ENCODE measurements around the gene REN. TPM values are rescaled to one million over a fixed set of nuclear protein-coding genes. Genes with fewer than 3 reads are reported as not detected.

REN gene
- total and polyA plus RNA-seq, 9 of the 15 experiments (the other 6 are each of a cell fraction or from before 2014, with no cell fraction given), result 1.7 to 9.9 (median 3.1) TPM

DNA sequence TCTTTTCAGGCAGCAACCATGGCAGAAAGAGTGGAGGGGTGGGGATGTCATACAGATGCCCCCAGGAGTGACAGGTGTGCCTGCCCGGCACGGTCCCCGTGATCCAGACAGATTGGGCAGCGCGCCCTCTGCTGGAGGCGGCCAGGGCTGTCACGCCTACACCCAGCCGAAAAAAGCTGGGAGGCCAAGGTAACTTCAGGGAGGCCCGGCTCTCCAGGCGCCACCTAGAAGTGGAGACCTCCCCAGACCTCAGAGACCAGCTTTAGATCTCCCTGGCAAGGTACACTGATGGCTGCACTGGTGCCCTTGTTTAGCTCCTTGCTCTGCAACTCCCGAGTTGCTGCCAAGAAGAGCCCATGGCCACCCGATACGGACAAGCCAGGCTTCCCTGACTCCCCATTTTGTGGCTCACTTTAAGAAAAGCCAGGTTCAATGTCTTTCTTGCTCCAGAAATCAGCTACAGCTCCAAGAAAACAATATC is 41.0 kb upstream of the REN start (continued):
- TF ChIP-seq JUND (IDR thresholded peaks at IDR 0.05; ENCODE audit: borderline replicate concordance, low read depth, low read length) (peak; percentile 25; the same call in 1 of the 2 replicates), JUND (tag; IDR thresholded peaks at IDR 0.05; ENCODE audit: borderline replicate concordance, low read depth, low read length) (no peak; the same call in 2 of the 3 replicates), SMC3 (conservative IDR thresholded peaks at IDR 0.05; ENCODE audit: insufficient read depth, low read depth, low read length) (peak; percentile 84), ZFP1 (CRISPR knock-in tag; IDR thresholded peaks at IDR 0.05) (no peak), ELF1 (tag; IDR thresholded peaks at IDR 0.05) (no peak), BCL6 (CRISPR knock-in tag; IDR thresholded peaks at IDR 0.05) (0 out of 2 replicates have a peak, but pooled peaks have one; percentile 36), MAZ (CRISPR knock-in tag; conservative IDR thresholded peaks at IDR 0.05 in 1 of 2, IDR thresholded peaks at IDR 0.05 in 1 of 2) (peak in 1 of 2 experiments; percentile 43; a peak in 2 of 4 replicates), PRPF4 (IDR thresholded peaks at IDR 0.05; ENCODE audit: insufficient read depth, low read depth, low read length, poor library complexity, severe bottlenecking) (no peak), MEF2D (tag; conservative IDR thresholded peaks at IDR 0.05; ENCODE audit: low read depth) (no peak), NEUROD1 (IDR thresholded peaks at IDR 0.05; ENCODE audit: borderline replicate concordance, low read depth, low read length, partially characterized antibody) (no peak), GATAD2A (IDR thresholded peaks at IDR 0.05) (no peak)
- TF ChIP-seq, protein P1, sequence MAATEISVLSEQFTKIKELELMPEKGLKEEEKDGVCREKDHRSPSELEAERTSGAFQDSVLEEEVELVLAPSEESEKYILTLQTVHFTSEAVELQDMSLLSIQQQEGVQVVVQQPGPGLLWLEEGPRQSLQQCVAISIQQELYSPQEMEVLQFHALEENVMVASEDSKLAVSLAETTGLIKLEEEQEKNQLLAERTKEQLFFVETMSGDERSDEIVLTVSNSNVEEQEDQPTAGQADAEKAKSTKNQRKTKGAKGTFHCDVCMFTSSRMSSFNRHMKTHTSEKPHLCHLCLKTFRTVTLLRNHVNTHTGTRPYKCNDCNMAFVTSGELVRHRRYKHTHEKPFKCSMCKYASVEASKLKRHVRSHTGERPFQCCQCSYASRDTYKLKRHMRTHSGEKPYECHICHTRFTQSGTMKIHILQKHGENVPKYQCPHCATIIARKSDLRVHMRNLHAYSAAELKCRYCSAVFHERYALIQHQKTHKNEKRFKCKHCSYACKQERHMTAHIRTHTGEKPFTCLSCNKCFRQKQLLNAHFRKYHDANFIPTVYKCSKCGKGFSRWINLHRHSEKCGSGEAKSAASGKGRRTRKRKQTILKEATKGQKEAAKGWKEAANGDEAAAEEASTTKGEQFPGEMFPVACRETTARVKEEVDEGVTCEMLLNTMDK (IDR thresholded peaks at IDR 0.05; ENCODE audit: borderline replicate concordance, insufficient read depth, low read depth, low read length, poor library complexity, severe bottlenecking), result peak; percentile 75
- TF ChIP-seq, protein P2, sequence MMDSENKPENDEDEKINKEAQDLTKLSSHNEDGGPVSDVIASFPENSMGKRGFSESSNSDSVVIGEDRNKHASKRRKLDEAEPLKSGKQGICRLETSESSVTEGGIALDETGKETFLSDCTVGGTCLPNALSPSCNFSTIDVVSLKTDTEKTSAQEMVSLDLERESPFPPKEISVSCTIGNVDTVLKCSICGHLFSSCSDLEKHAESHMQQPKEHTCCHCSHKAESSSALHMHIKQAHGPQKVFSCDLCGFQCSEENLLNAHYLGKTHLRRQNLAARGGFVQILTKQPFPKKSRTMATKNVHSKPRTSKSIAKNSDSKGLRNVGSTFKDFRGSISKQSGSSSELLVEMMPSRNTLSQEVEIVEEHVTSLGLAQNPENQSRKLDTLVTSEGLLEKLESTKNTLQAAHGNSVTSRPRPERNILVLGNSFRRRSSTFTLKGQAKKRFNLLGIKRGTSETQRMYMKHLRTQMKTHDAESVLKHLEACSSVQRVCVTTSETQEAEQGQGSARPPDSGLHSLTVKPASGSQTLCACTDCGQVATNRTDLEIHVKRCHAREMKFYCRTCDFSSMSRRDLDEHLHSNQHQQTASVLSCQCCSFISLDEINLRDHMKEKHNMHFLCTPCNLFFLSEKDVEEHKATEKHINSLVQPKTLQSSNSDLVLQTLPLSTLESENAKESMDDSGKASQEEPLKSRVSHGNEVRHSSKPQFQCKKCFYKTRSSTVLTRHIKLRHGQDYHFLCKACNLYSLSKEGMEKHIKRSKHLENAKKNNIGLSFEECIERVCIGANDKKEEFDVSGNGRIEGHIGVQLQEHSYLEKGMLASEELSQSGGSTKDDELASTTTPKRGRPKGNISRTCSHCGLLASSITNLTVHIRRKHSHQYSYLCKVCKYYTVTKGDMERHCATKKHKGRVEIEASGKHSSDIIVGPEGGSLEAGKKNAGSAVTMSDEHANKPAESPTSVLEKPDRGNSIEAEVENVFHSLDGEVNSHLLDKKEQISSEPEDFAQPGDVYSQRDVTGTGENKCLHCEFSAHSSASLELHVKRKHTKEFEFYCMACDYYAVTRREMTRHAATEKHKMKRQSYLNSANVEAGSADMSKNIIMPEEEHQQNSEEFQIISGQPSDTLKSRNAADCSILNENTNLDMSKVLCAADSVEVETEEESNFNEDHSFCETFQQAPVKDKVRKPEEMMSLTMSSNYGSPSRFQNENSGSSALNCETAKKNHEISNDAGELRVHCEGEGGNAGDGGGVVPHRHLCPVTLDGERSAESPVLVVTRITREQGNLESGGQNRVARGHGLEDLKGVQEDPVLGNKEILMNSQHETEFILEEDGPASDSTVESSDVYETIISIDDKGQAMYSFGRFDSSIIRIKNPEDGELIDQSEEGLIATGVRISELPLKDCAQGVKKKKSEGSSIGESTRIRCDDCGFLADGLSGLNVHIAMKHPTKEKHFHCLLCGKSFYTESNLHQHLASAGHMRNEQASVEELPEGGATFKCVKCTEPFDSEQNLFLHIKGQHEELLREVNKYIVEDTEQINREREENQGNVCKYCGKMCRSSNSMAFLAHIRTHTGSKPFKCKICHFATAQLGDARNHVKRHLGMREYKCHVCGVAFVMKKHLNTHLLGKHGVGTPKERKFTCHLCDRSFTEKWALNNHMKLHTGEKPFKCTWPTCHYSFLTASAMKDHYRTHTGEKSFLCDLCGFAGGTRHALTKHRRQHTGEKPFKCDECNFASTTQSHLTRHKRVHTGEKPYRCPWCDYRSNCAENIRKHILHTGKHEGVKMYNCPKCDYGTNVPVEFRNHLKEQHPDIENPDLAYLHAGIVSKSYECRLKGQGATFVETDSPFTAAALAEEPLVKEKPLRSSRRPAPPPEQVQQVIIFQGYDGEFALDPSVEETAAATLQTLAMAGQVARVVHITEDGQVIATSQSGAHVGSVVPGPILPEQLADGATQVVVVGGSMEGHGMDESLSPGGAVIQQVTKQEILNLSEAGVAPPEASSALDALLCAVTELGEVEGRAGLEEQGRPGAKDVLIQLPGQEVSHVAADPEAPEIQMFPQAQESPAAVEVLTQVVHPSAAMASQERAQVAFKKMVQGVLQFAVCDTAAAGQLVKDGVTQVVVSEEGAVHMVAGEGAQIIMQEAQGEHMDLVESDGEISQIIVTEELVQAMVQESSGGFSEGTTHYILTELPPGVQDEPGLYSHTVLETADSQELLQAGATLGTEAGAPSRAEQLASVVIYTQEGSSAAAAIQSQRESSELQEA (IDR thresholded peaks at IDR 0.05; ENCODE audit: low read depth), result no peak
- TF ChIP-seq, protein P3, sequence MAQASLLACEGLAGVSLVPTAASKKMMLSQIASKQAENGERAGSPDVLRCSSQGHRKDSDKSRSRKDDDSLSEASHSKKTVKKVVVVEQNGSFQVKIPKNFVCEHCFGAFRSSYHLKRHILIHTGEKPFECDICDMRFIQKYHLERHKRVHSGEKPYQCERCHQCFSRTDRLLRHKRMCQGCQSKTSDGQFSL (CRISPR knock-in tag; IDR thresholded peaks at IDR 0.05), result no peak
- TF ChIP-seq, protein P3 (tag; IDR thresholded peaks at IDR 0.05), result no peak

Measured in K562 (cell line).